K562 (cell line): ENCODE measurements around the gene UBXN6. TPM values are rescaled to one million over a fixed set of nuclear protein-coding genes. Genes with fewer than 3 reads are reported as not detected.

ENCODE experiments used
- CBFA2T2 ChIP-seq: fragments of 450-650 bp; conservative IDR thresholded peaks from 2 replicates; pipeline ENCODE4 v1.6.1; 2017; ENCODE audit warnings: mild to moderate bottlenecking
- E2F8 ChIP-seq: fragments of 450-650 bp; IDR thresholded peaks from 2 replicates; pipeline ENCODE4 v1.7.1; 2018; ENCODE audit warnings: mild to moderate bottlenecking, low read depth; ENCODE audit not compliant: partially characterized antibody
- KDM4B ChIP-seq, 2 experiments: fragments of 450-650 bp in 1 of 2; sonication (generic) in 1 of 2; IDR thresholded peaks; 2 replicates each; pipeline ENCODE4 v1.6.1; 2016 to 2017; ENCODE audit warnings: borderline replicate concordance in 2 of 2, antibody characterized with exemption in 1 of 2, low read depth in 1 of 2, mild to moderate bottlenecking in 1 of 2
- MGA ChIP-seq: fragments of 450-650 bp; IDR thresholded peaks from 2 replicates; pipeline ENCODE4 v1.6.1; 2016; ENCODE audit warnings: mild to moderate bottlenecking, moderate library complexity
- NFXL1 ChIP-seq: fragments of 450-650 bp; formaldehyde crosslinking; IDR thresholded peaks from 2 replicates; pipeline ENCODE4 v1.4.0; 2021; ENCODE audit warnings: mild to moderate bottlenecking
- NR2F6 ChIP-seq: fragments of 450-650 bp; formaldehyde crosslinking; IDR thresholded peaks from 2 replicates; pipeline ENCODE4 v1.4.0; 2020; ENCODE audit warnings: mild to moderate bottlenecking
- PRPF4 ChIP-seq: fragments of 200-400 bp; formaldehyde crosslinking; IDR thresholded peaks from one replicate; pipeline ENCODE4 v1.6.1; 2017; ENCODE audit warnings: low read length, low read depth, mild to moderate bottlenecking; ENCODE audit not compliant: insufficient read depth, poor library complexity, severe bottlenecking
- RBM22 ChIP-seq: fragments of 200-400 bp; formaldehyde crosslinking; IDR thresholded peaks from 2 replicates; pipeline ENCODE4 v1.6.1; 2018; ENCODE audit warnings: low read length, low read depth; ENCODE audit not compliant: poor library complexity, severe bottlenecking
- TCF7L2 ChIP-seq: fragments of 150-350 bp; IDR thresholded peaks from 2 replicates; pipeline ENCODE4 v1.6.1; 2016; ENCODE audit warnings: low read depth, mild to moderate bottlenecking, low read length, moderate library complexity
- polyA plus RNA-seq, 8 experiments: library from polyadenylated mRNA; depleted of rRNA in 4 of 8; stranded (reverse) in 5 of 8; unstranded in 3 of 8; fragments of >200 nt; fragmentation: Nextera tagmentation in 2 of 8; fragmentation: Illumina TruSeq in 1 of 8; extraction: Ambion mirVana in 2 of 8; extraction: Trizol in 1 of 8; gene quantifications; 2 replicates each; pipeline versions ENCODE4 v1.2.1 to v1.2.3, GENCODE V29; 2011 to 2014; ENCODE audit warnings: inconsistent platforms in 1 of 8, missing spikeins in 1 of 8
- total RNA-seq, 7 experiments: library from RNA; depleted of rRNA in 6 of 7; stranded (reverse); fragments of >200 nt in 6 of 7; fragmentation: Illumina TruSeq in 2 of 7; extraction: Trizol in 2 of 7; gene quantifications; 2 replicates each; pipeline versions ENCODE4 v1.2.1 to v1.2.3, GENCODE V29; 2011 to 2021; ENCODE audit warnings: low replicate concordance in 1 of 7

Gene UBXN6
- total and polyA plus RNA-seq, 9 of the 15 experiments (the other 6 are each of a cell fraction or from before 2014, with no cell fraction given): 0.48 to 90.2 (median 29.5) TPM

GRCh38 chr19:4457654-4458395, at the start of gene UBXN6 (continued):
- TF ChIP-seq E2F8: no peak
- no peak for TF ChIP-seq TCF7L2
- TF ChIP-seq NFXL1 (CRISPR knock-in tag): no peak
- TF ChIP-seq RBM22: peak; percentile 92
- no peak for TF ChIP-seq MGA
- no peak for TF ChIP-seq NR2F6 (CRISPR knock-in tag)
- no peak for TF ChIP-seq PRPF4
- TF ChIP-seq CBFA2T2: peak; percentile 68
- TF ChIP-seq KDM4B (IDR thresholded peaks at IDR 0.05; ENCODE audit: borderline replicate concordance in 2 of 2, low read depth in 1 of 2): peak in 1 of 2 experiments; percentile 68; a peak in 1 of 4 replicates
